Ammon's horn (tissue), 1 donor: ENCODE measurements around the gene CENPT.
A peak's percentile ranks its signal among the peaks of the same experiment; 100 is the strongest.

Experiments
- DNase-seq: peaks from one replicate; pipeline ENCODE4 v3.0.0-alpha.2; 2016; ENCODE audit warnings: low spot score

The CENPT gene

DNA sequence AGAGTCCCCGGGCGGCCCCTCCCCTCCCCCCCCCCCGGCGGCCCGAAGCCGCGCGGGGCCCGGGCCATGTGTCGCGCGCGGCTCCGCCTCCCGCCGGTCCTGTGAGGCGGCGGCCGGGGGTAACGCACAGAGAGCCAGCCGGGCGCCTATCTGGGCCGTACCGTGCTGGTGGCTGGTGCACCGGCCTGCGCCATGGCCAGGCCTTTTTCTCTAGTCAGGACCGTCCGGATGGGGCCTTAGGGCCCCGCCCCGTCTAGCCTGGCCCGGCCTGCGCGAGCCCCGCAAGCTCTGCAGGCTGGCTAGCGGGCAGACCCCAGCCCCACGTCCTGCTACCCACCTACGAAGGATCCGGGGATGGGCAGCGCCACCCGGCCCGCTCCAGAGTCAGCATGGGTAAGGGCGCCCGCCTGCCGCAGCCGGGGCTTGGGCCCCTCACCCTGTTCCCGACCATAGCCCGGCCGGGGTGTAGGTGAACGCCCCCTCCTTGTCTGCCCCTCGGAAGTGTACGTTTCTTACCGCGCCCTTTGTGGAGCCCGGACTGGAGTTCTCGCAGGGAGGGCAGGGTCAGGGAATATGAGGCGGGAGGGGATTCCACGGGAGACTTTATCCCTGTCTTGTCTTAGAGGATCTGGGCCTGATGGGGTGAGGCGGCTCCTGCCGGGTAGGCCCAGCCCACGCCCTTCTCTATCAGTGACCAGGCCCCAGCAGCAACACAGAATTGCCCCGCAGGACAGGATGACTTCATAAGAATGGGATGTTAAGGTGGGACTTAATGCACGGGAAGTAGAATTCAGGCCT lies at the start of gene CENPT:
Gene CENPT (minus strand): TSS at position 630 of the 798 bp plus-strand sequence. CDS start 13,834 bp downstream, outside the sequence.
- DNase-seq = peak; percentile 64

DNA sequence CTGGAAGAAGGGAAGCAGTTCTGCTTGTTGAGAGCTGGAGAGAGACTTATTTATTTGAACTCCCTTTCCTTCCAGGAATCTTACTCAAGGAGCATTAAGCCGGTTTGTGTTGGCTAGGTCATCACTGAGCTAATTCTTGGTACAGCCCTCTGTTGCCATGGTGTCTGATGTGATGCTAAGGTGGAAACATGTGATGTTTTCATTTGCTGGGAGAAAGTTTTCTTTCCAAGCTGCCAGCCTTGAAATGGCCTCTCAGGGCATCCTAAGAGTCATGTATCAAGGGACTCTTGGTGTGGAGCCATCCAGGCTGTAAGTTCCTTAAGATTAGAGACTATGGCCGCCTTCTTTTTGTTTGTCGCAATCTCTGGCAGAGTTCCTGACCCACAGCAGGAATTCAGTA lies 49.7 kb upstream of the CENPT start:
- peak; percentile 65 for DNase-seq

DNA sequence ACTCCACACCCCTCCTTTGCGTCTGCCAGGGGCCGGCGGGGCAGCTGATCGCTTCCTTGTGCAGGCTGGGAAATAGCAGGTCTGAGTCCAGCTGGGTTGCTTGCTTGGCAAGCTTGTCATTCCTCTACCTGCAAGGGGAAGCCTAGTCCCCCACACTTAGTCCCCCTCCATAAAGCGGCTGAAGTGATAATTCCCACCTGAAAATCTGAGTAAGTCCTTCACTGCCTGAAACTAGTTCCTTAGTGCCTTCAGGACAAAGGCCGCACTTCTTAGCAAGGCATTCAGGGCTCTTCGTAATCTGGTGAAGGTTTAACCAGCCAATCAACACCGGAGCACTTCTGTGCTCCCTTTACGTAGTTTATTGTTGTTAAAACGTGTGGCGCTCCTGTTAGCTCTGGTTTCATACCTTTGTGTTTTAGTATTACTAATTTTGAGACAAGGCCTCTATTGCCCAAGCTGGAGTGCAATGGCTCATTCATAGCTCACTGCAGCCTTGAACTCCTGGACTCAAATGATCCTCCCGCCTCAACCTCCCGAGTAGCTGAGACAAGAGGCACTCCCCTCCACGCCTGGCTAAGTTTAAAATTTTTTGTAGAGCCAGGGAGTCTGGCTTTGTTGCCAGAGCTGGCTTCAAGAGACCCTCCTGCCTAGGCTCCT lies 46.4 kb upstream of the CENPT start:
- no peak for DNase-seq

GRCh38 chr16:67892899-67893742 lies 45.6 kb upstream of the CENPT start, which contains the start of gene PSKH1:
Gene PSKH1, plus strand, starts transcription at chr16:67893254. Its CDS starts 15,496 bp downstream, at chr16:67908750.
- peak; percentile 98 for DNase-seq

- no peak for DNase-seq
Measured at GRCh38 chr16:67892375-67892774, 44.9 kb upstream of the CENPT start.

DNA sequence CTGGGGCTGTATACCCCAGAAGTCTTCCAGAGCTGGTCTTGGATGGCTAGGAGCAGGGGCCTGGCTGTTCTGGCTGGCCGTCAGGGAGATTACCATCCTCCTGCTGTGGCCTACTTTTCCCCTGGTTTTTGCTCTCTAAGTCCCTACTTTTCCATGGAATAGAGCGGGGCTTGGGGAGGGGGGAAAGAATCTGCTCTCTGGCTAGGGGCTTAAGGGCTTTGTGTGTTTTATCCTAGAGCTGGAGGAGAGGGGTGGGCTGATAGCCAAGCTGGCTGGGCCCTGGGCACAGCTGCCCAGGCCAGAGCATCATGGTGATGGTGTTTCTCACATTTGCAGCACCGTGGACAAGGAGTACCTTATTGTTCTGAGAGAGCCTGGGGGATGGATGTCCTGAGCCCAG lies 40.8 kb upstream of the CENPT start:
- DNase-seq = no peak

DNA sequence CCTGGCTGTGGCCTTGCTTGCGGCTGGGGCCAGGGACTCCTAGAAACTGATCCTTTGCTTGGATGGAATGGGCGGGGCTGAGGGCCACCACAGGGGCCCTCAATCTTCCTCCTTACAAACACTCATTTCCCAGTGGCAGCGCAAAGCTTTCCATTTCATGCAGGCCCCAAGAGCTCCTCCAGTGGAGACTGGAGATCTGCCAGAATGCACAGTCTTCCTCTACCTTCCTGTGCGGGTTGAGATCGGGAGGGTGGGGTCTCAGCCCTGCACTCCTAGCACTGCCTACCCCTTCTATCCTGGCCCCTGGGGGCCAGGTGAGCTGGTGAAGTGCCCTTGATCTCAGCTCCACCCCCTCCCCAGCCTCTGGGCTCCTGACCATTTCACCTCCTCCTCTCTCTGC lies 38.9 kb upstream of the CENPT start:
- no peak for DNase-seq

DNA sequence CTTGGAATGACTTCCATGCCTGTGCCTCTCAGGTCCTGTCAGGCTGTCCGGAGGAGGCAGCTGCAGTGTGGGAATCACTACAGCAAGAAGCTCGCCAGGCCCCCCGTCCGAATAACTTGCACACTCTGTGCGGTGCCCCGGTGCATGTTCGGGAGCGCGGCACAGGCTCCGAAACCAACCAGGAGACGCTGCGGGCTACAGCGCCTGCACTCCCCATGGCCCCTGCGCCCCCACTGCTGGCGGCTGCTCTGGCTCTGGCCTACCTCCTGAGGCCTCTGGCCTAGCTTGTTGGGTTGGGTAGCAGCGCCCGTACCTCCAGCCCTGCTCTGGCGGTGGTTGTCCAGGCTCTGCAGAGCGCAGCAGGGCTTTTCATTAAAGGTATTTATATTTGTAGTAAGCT lies 38.5 kb upstream of the CENPT start:
- no peak for DNase-seq

DNA sequence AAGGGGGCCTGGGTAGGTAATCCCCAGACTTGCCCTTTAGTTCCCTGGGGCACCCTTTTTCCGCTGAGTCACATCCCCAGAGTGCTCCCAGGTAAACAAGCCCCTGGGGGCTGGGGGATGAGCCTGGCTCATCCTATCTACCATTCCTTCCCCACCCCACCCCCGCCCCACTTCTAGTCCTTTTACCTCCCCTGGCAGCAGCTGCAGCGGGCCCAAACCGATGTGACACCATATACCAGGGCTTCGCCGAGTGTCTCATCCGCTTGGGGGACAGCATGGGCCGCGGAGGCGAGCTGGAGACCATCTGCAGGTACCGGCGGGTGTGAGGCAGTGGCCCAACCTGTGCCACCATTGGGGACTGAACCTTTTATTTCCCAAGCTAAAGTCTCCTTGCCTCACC lies 38.1 kb upstream of the CENPT start:
- DNase-seq = no peak

DNA sequence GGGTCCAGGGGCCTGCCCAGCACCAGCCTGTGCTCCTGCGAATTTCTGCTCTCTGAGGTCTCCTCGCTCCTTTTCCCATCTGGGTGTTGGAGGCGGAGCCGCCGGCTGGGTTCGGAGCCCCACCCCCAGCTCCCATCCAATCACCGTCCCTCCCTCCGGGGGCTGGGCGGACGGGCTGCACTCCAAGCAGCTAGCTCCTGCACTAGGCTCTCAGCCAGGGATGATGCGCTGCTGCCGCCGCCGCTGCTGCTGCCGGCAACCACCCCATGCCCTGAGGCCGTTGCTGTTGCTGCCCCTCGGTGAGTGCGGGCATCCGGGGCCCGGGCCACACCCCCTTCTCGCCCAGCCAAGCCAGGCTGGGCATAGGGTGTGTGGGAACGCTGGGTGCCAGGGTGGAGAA lies 37.2 kb upstream of the CENPT start, which contains the start of gene NRN1L:
Gene NRN1L (plus strand): TSS at position 202 of the 400 bp plus-strand sequence. CDS start 19 bp downstream, at position 221.
- peak; percentile 97 for DNase-seq

GRCh38 chr16:67883872-67884261 lies 36.4 kb upstream of the CENPT start:
- peak; percentile 45 for DNase-seq

- no peak for DNase-seq
Measured at GRCh38 chr16:67883146-67883871, 35.8 kb upstream of the CENPT start.

GRCh38 chr16:67882374-67883145 lies 35.1 kb upstream of the CENPT start:
- peak; percentile 93 for DNase-seq

DNA sequence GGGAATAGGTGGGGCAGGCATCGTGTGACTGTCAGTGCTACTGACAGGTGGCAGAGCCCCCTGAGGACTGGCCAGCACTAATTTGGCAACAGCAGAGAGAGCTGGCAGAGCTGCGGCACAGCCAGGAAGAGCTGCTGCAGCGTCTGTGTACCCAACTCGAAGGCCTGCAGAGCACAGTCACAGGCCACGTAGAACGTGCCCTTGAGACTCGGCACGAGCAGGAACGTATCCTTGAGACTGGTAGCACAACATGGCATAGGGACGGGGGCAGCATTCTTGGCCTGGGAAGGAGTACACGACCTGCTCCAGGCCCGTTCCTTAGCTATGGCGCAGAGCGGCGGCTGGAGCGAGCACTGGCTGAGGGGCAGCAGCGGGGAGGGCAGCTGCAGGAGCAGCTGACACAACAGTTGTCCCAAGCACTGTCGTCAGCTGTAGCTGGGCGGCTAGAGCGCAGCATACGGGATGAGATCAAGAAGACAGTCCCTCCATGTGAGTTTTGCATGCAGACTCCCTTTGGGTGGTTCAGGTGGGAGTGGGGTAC lies 34.2 kb upstream of the CENPT start:
- peak; percentile 82 for DNase-seq

DNA sequence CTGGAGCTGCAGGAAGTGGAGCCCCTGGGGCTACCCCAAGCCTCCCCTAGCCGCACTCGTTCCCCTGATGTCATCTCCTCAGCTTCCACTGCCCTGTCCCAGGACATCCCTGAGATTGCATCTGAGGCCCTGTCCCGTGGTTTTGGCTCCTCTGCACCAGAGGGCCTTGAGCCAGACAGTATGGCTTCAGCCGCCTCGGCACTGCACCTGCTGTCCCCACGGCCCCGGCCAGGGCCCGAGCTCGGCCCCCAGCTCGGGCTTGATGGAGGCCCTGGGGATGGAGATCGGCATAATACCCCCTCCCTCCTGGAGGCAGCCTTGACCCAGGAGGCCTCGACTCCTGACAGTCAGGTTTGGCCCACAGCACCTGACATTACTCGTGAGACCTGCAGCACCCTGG lies 33.1 kb upstream of the CENPT start:
- DNase-seq = no peak

- no peak for DNase-seq
Measured at GRCh38 chr16:67879936-67880335, 32.4 kb upstream of the CENPT start.

DNA sequence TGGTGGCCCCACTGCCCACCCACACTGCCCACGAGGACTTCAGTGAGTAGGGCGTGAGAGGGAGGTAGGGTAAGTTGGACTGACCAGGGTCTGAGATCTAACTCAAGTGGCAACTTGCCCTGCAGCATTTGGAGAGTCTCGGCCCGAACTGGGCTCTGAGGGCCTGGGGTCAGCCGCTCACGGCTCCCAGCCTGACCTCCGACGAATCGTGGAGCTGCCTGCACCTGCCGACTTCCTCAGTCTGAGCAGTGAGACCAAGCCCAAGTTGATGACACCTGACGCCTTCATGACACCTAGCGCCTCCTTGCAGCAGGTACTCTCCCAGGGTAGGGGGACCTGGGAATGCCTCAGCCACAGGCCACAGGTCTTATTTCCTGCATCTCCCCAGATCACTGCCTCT lies 32.0 kb upstream of the CENPT start:
- no peak for DNase-seq

DNA sequence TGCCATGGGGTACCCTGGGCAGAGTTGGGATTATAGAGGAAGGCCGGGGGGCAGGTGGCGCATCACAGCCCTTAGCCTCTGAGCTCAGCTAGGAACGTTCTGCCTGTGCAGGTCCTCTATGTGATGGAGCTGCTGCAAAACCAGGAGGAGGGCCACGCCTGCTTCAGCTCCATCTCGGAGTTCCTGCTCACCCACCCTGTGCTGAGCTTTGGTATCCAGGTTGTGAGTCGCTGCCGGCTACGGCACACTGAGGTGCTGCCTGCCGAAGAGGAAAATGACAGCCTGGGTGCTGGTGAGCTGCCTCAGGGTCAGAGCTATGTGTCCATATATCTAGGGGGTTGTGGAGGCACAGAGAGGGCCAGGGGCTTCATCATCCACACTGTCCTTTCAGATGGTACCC lies 31.4 kb upstream of the CENPT start:
- no peak for DNase-seq

- no peak for DNase-seq
Measured at GRCh38 chr16:67878232-67878631, 30.7 kb upstream of the CENPT start.

DNA sequence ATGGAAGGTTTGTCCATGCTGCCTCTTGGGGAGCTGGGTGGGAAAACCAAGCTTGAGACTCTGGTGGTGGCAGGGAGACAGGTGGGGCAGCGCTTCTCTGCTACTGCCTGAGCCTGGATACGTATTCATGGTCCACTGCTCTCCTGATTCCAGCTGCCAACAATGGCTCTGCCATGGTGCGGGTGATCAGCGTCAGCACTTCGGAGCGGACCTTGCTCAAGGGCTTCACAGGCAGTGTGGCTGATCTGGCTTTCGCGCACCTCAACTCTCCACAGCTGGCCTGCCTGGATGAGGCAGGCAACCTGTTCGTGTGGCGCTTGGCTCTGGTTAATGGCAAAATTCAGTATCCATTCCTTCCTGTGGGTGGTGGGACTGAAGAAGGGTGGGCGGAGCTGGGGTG lies 29.6 kb upstream of the CENPT start:
- DNase-seq = no peak

GRCh38 chr16:67874372-67874771 lies 26.9 kb upstream of the CENPT start:
- DNase-seq = no peak
